WERI-Rb-1 (cell line): ENCODE data around the gene RAB26.
"Not testable (repeated sequence)": the region's sequence is repeated elsewhere in the genome, so short reads cannot be mapped to it uniquely, and the experiment has no call there.

Experiments
- DNase-seq: peaks from one replicate; pipeline ENCODE4 v3.0.0-alpha.2; 2020
- H3K27ac ChIP-seq: fragments of 250-450 bp; sonication (Bioruptor Pico); 2 replicates; pipeline ENCODE4 v1.5.1; 2020; ENCODE audit warnings: mild to moderate bottlenecking, moderate library complexity
- H3K27me3 ChIP-seq: fragments of 250-450 bp; sonication (Bioruptor Pico); 2 replicates; pipeline ENCODE4 v1.5.1; 2021; ENCODE audit warnings: mild to moderate bottlenecking, low read depth, moderate library complexity; ENCODE audit not compliant: insufficient read depth, severe bottlenecking
- H3K36me3 ChIP-seq: fragments of 250-450 bp; sonication (Bioruptor Pico); 2 replicates; pipeline ENCODE4 v1.5.1; 2020; ENCODE audit warnings: mild to moderate bottlenecking, moderate library complexity
- H3K4me3 ChIP-seq: 2 replicates; pipeline ENCODE4 v1.5.1; 2011; ENCODE audit warnings: low read depth, mild to moderate bottlenecking, control low read depth, low read length
- H3K9me3 ChIP-seq: fragments of 250-450 bp; sonication (Bioruptor Pico); 2 replicates; pipeline ENCODE4 v1.5.1; 2021; ENCODE audit warnings: mild to moderate bottlenecking, moderate library complexity; ENCODE audit not compliant: severe bottlenecking
- CTCF ChIP-seq: IDR thresholded peaks from 2 replicates; pipeline ENCODE4 v1.5.1; 2011; ENCODE audit warnings: low read depth, mild to moderate bottlenecking, control low read depth, inconsistent platforms, low read length

The RAB26 gene

GRCh38 chr16:2121853-2122252 lies 26.6 kb upstream of the RAB26 start:
- Histone ChIP-seq H3K36me3 (no peaks in the 10 kb centered on the region; the same call in 1 of the 2 replicates), H3K4me3 (no peak overlapping the region), H3K9me3 (no peaks in the 10 kb centered on the region), H3K27me3 (no peaks in the 10 kb centered on the region), H3K27ac (no peak overlapping the region)
- no peak for DNase-seq
- TF ChIP-seq CTCF = no peak

- H3K27ac ChIP-seq = no peak overlapping the region
- no peaks in the 10 kb centered on the region for H3K9me3 ChIP-seq
- DNase-seq = no peak
- no peaks in the 10 kb centered on the region for H3K27me3 ChIP-seq
- no peak overlapping the region for H3K4me3 ChIP-seq
- TF ChIP-seq CTCF = no peak
- no peaks in the 10 kb centered on the region; the same call in 1 of the 2 replicates for H3K36me3 ChIP-seq
Observed at GRCh38 chr16:2122429-2122828, 26.0 kb upstream of the RAB26 start.

- H3K4me3 ChIP-seq, DNase-seq, H3K27ac ChIP-seq, H3K36me3 ChIP-seq, H3K27me3 ChIP-seq, H3K9me3 ChIP-seq: not testable (repeated sequence)
Observed at GRCh38 chr16:2122934-2123683, 25.3 kb upstream of the RAB26 start.

- not testable (repeated sequence) for H3K27me3 ChIP-seq, DNase-seq, H3K4me3 ChIP-seq, H3K36me3 ChIP-seq, H3K9me3 ChIP-seq
- H3K27ac ChIP-seq = peak overlapping the region; percentile 89
Observed at GRCh38 chr16:2123706-2124376, 24.6 kb upstream of the RAB26 start.

- H3K36me3 ChIP-seq, H3K27me3 ChIP-seq, DNase-seq, H3K9me3 ChIP-seq: not testable (repeated sequence)
- peak overlapping the region; percentile 37 for H3K4me3 ChIP-seq
- peak overlapping the region; percentile 89 for H3K27ac ChIP-seq
Observed at GRCh38 chr16:2124377-2124693, 24.1 kb upstream of the RAB26 start.

- not testable (repeated sequence) for H3K9me3 ChIP-seq, H3K36me3 ChIP-seq, H3K27me3 ChIP-seq
- Histone ChIP-seq H3K27ac (peak overlapping the region; percentile 89), H3K4me3 (peak overlapping the region; percentile 37)
- peak; percentile 78 for DNase-seq
Observed at GRCh38 chr16:2124694-2125444, 23.6 kb upstream of the RAB26 start.

- not testable (repeated sequence) for H3K9me3 ChIP-seq, H3K36me3 ChIP-seq, H3K27me3 ChIP-seq, DNase-seq
- Histone ChIP-seq H3K4me3 (peak overlapping the region; percentile 37), H3K27ac (peak overlapping the region; percentile 89)
Observed at GRCh38 chr16:2125609-2126008, 22.8 kb upstream of the RAB26 start.

- not testable (repeated sequence) for H3K36me3 ChIP-seq, H3K9me3 ChIP-seq, DNase-seq, H3K4me3 ChIP-seq, H3K27me3 ChIP-seq
- H3K27ac ChIP-seq = peak overlapping the region; percentile 39; the same call in 1 of the 2 replicates
Observed at GRCh38 chr16:2126161-2126743, 22.2 kb upstream of the RAB26 start.

- H3K27me3 ChIP-seq, H3K4me3 ChIP-seq, DNase-seq, H3K9me3 ChIP-seq, H3K36me3 ChIP-seq: not testable (repeated sequence)
- 0 out of 2 replicates have a peak overlapping the region, but pooled peaks have one; percentile 49 for H3K27ac ChIP-seq
Observed at GRCh38 chr16:2126928-2127556, 21.4 kb upstream of the RAB26 start.

GRCh38 chr16:2127630-2128280 lies 20.7 kb upstream of the RAB26 start:
- not testable (repeated sequence) for H3K9me3 ChIP-seq, H3K4me3 ChIP-seq, H3K27ac ChIP-seq, H3K36me3 ChIP-seq, H3K27me3 ChIP-seq
- peak; percentile 46 for DNase-seq

- DNase-seq = peak; percentile 85
- H3K27ac ChIP-seq, H3K4me3 ChIP-seq: not testable (repeated sequence)
Observed at GRCh38 chr16:2129251-2129650, 19.2 kb upstream of the RAB26 start.

More at GRCh38 chr16:2129251-2129650, 19.2 kb upstream of the RAB26 start:
- H3K9me3 ChIP-seq, H3K27me3 ChIP-seq, H3K36me3 ChIP-seq: not testable (repeated sequence)
